Measurements from ENCODE around the gene SIK3.

Gene SIK3

DNA sequence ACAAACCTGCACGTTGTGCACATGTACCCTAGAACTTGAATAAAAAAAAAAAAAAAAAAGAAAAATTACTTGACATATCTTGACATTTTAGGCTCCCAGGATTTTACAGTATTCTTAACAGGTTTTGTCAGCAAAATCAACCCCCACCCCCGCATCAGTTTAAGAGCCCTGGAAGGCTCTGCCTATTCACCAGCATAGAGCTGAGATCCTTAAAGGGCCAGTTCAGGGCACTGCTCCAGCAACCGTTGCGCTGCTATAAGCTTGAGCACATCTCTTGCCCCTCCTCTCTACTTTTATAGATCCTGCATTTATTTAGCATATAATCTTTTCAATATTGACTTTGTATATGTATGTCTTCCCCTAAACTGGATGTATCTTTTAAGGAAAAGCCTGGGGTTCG lies 45.2 kb upstream of the SIK3 start:
- TF ChIP-seq ZBTB7A (IDR thresholded peaks at IDR 0.05; ENCODE audit: low read depth) (no peak), TAF1 (IDR thresholded peaks at IDR 0.05; ENCODE audit: low read depth) (no peak), NFIC (IDR thresholded peaks at IDR 0.05) (no peak), RAD21 (IDR thresholded peaks at IDR 0.05; ENCODE audit: low read depth) (no peak), YY1 (IDR thresholded peaks at IDR 0.05; ENCODE audit: low read depth) (no peak), FOXM1 (IDR thresholded peaks at IDR 0.05; ENCODE audit: borderline replicate concordance, low read depth) (no peak), CREB1 (IDR thresholded peaks at IDR 0.05; ENCODE audit: low read depth) (no peak), EGR1 (IDR thresholded peaks at IDR 0.05) (no peak), CEBPB (IDR thresholded peaks at IDR 0.05) (no peak), TEAD4 (IDR thresholded peaks at IDR 0.05) (no peak), TCF12 (IDR thresholded peaks at IDR 0.05; ENCODE audit: low read depth) (no peak), EP300 (IDR thresholded peaks at IDR 0.05; ENCODE audit: borderline replicate concordance) (no peak)
- TF ChIP-seq, protein P1, sequence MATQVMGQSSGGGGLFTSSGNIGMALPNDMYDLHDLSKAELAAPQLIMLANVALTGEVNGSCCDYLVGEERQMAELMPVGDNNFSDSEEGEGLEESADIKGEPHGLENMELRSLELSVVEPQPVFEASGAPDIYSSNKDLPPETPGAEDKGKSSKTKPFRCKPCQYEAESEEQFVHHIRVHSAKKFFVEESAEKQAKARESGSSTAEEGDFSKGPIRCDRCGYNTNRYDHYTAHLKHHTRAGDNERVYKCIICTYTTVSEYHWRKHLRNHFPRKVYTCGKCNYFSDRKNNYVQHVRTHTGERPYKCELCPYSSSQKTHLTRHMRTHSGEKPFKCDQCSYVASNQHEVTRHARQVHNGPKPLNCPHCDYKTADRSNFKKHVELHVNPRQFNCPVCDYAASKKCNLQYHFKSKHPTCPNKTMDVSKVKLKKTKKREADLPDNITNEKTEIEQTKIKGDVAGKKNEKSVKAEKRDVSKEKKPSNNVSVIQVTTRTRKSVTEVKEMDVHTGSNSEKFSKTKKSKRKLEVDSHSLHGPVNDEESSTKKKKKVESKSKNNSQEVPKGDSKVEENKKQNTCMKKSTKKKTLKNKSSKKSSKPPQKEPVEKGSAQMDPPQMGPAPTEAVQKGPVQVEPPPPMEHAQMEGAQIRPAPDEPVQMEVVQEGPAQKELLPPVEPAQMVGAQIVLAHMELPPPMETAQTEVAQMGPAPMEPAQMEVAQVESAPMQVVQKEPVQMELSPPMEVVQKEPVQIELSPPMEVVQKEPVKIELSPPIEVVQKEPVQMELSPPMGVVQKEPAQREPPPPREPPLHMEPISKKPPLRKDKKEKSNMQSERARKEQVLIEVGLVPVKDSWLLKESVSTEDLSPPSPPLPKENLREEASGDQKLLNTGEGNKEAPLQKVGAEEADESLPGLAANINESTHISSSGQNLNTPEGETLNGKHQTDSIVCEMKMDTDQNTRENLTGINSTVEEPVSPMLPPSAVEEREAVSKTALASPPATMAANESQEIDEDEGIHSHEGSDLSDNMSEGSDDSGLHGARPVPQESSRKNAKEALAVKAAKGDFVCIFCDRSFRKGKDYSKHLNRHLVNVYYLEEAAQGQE (IDR thresholded peaks at IDR 0.05; ENCODE audit: low read depth), result no peak
- TF ChIP-seq, protein P2, sequence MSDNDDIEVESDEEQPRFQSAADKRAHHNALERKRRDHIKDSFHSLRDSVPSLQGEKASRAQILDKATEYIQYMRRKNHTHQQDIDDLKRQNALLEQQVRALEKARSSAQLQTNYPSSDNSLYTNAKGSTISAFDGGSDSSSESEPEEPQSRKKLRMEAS (IDR thresholded peaks at IDR 0.05), result no peak
- TF ChIP-seq, protein P3, sequence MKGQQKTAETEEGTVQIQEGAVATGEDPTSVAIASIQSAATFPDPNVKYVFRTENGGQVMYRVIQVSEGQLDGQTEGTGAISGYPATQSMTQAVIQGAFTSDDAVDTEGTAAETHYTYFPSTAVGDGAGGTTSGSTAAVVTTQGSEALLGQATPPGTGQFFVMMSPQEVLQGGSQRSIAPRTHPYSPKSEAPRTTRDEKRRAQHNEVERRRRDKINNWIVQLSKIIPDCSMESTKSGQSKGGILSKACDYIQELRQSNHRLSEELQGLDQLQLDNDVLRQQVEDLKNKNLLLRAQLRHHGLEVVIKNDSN (IDR thresholded peaks at IDR 0.05), result no peak

DNA sequence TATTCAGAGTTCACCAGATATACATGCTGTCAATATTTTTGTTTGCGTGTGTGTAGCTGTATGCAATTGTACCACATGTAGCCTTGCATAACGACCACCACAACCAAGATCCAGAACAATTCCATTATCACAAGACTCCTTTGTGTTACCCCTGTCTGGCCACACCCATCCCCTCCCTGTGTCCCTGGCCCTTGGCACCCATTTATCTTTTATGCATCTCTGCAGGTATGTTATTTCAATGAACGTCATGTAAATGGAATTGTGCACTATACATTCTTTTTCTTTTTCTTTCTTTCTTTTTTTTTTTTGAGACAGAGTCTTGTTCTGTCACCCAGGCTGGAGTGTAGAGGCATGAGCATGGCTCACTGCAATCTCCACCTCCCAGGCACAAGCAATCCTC lies 36.2 kb upstream of the SIK3 start:
- TF ChIP-seq EGR1 (IDR thresholded peaks at IDR 0.05), result no peak
- TF ChIP-seq NFIC (IDR thresholded peaks at IDR 0.05), result no peak
- TF ChIP-seq CEBPB (IDR thresholded peaks at IDR 0.05), result no peak
- TF ChIP-seq TCF12 (IDR thresholded peaks at IDR 0.05; ENCODE audit: low read depth), result no peak
- TF ChIP-seq FOXM1 (IDR thresholded peaks at IDR 0.05; ENCODE audit: borderline replicate concordance, low read depth), result no peak
- no peak for TF ChIP-seq RAD21 (IDR thresholded peaks at IDR 0.05; ENCODE audit: low read depth)
- TF ChIP-seq, protein P2 (IDR thresholded peaks at IDR 0.05), result no peak
- no peak for TF ChIP-seq ZBTB7A (IDR thresholded peaks at IDR 0.05; ENCODE audit: low read depth)
- TF ChIP-seq TAF1 (IDR thresholded peaks at IDR 0.05; ENCODE audit: low read depth), result no peak
- TF ChIP-seq TEAD4 (IDR thresholded peaks at IDR 0.05), result no peak; the same call in 1 of the 2 replicates
- TF ChIP-seq CREB1 (IDR thresholded peaks at IDR 0.05; ENCODE audit: low read depth), result no peak
- TF ChIP-seq YY1 (IDR thresholded peaks at IDR 0.05; ENCODE audit: low read depth), result no peak
- TF ChIP-seq, protein P1 (IDR thresholded peaks at IDR 0.05; ENCODE audit: low read depth), result no peak
- TF ChIP-seq, protein P3 (IDR thresholded peaks at IDR 0.05), result no peak
- TF ChIP-seq EP300 (IDR thresholded peaks at IDR 0.05; ENCODE audit: borderline replicate concordance), result no peak

DNA sequence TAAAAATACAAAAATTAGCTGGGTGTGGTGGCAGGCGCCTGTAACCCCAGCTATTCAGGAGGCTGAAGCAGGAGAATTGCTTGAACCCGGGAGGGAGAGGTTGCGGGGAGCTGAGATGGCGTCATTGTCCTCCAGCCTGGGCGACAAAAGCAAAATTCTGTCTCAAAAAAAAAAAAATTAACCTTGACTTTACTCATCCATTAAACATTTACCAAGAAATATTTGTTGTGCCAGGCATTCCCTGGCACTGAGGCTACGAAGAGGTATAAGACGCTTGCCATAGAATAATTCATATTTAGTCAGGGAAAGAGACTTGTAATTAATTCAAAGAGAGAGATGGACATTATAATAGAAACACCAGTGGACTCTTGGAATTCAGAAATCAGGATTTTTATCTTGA lies 32.7 kb upstream of the SIK3 start:
- TF ChIP-seq TCF12 (IDR thresholded peaks at IDR 0.05; ENCODE audit: low read depth) (no peak), CEBPB (IDR thresholded peaks at IDR 0.05) (no peak), EGR1 (IDR thresholded peaks at IDR 0.05) (no peak)

DNA sequence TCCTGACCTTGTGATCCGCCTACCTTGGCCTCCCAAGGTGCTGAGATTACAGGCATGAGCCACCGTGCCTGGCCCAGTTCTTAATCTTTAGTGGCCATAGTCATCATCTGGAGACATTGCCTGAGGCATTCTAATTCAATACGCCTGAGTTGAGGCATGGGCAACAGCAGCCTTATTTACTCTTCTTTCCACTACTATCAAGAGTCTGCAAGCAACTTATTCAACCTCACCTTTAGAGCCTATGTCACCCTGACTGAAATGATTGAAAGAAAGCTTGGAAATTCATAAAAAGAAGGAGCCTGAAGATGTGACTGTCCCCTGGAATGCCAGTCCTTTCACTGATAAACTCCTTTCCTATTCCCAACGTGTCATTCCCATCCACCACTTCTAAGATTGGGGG lies 30.1 kb upstream of the SIK3 start:
- TF ChIP-seq EP300 (IDR thresholded peaks at IDR 0.05; ENCODE audit: borderline replicate concordance) (no peak), NFIC (IDR thresholded peaks at IDR 0.05) (no peak), CEBPB (IDR thresholded peaks at IDR 0.05) (no peak), TEAD4 (IDR thresholded peaks at IDR 0.05) (no peak)

DNA sequence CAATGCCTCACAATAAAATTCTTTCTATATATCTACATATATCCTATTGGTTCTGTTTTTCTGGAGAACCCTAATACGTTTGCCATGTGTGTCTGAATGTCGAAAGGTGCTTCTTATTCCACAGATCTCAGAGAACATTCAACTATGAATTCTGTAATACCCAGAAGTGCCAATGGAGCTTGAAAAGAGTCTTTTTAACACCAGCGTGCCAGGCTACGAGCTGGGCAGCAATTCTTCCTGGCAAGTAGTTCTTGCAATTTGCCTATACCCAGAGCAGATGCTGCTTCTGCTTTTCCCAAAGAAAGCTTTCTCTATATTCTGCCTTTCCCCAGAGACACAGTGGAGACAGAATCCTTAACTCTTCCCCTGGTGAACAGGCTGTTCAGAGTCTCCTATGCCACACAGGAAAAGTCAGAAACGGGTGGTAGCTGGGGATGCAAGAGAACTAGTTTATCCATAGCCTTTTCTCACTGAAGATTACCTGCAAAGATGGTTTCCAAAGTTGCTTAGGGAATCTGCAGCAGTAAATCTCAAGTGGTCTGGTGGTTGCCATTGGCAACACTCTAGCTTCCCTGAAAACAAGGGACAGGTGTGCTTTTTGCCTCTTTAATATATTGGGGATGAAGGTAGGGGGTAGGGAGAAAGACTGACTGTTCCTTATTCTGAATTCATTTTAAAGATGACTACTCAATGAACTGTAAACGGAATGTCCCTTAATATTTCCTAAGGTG lies 29.1 kb upstream of the SIK3 start:
- TF ChIP-seq EGR1 (IDR thresholded peaks at IDR 0.05) (no peak), ZBTB7A (IDR thresholded peaks at IDR 0.05; ENCODE audit: low read depth) (no peak)

DNA sequence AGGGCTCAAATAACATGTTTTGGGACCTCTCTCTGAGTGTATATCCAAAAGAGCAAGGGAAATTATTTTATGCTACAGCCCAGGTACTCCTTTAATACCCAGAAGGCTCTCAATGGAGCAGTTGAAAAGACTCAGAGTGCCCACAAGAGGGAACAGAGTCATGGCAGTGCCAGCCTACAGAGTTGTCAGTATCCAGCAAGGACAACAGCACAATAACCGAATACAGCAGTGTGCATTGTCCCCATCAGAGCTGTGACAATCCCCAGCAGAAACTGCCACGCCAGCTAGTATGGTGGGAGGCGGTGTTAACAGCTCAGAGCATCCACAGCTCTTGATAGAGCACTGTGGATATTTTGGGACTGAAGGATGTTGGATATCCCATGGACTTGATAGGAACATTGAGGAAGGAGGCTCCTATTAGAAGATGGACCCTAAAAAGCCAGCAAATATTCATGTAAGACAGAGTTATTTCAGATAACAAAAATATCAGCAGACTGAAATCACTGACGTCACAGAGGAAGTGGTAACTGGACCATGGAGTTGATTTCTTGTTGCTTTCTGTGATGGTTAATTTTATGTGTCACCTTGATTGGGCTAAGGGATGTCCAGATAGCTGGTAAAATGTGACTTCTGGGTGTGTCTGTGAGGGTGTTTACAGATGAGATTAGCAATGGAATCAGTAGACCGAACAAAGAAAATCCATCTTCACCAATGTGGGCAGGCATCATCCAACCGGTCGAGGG lies 28.2 kb upstream of the SIK3 start:
- TF ChIP-seq YY1 (IDR thresholded peaks at IDR 0.05; ENCODE audit: low read depth) (no peak), TAF1 (IDR thresholded peaks at IDR 0.05; ENCODE audit: low read depth) (no peak), FOXM1 (IDR thresholded peaks at IDR 0.05; ENCODE audit: borderline replicate concordance, low read depth) (no peak), TCF12 (IDR thresholded peaks at IDR 0.05; ENCODE audit: low read depth) (no peak), EP300 (IDR thresholded peaks at IDR 0.05; ENCODE audit: borderline replicate concordance) (no peak), EGR1 (IDR thresholded peaks at IDR 0.05) (no peak), NFIC (IDR thresholded peaks at IDR 0.05) (no peak), TEAD4 (IDR thresholded peaks at IDR 0.05) (no peak), ZBTB7A (IDR thresholded peaks at IDR 0.05; ENCODE audit: low read depth) (no peak), RAD21 (IDR thresholded peaks at IDR 0.05; ENCODE audit: low read depth) (no peak), CEBPB (IDR thresholded peaks at IDR 0.05) (no peak), CREB1 (IDR thresholded peaks at IDR 0.05; ENCODE audit: low read depth) (no peak)
- TF ChIP-seq, protein P3 (IDR thresholded peaks at IDR 0.05), result no peak
- TF ChIP-seq, protein P1 (IDR thresholded peaks at IDR 0.05; ENCODE audit: low read depth), result no peak
- TF ChIP-seq, protein P2 (IDR thresholded peaks at IDR 0.05), result no peak
